Neuronal stem cell (in vitro differentiated cells): ENCODE measurements around the gene C1orf21.

Source experiments
- DNase-seq: peaks from one replicate; pipeline ENCODE4 v3.0.0-alpha.2; 2013; ENCODE audit warnings: low spot score
- H2AFZ ChIP-seq: one replicate; pipeline ENCODE4 v1.6.1; 2013; ENCODE audit warnings: mild to moderate bottlenecking, low read length, inconsistent platforms
- H2AK5ac ChIP-seq: 2 replicates; pipeline ENCODE4 v1.6.1; 2013; ENCODE audit warnings: low read depth, mild to moderate bottlenecking, inconsistent platforms, low read length, moderate library complexity, mixed read lengths
- H2BK120ac ChIP-seq: 2 replicates; pipeline ENCODE4 v1.6.1; 2013; ENCODE audit warnings: low read depth, mild to moderate bottlenecking, inconsistent platforms, low read length, moderate library complexity, mixed read lengths
- H2BK12ac ChIP-seq: one replicate; pipeline ENCODE4 v1.6.1; 2013; ENCODE audit warnings: low read length, inconsistent platforms
- H2BK15ac ChIP-seq: 2 replicates; pipeline ENCODE4 v1.6.1; 2013; ENCODE audit warnings: mild to moderate bottlenecking, low read length, inconsistent platforms, mixed read lengths
- H2BK5ac ChIP-seq: one replicate; pipeline ENCODE4 v1.6.1; 2013; ENCODE audit warnings: inconsistent platforms, mild to moderate bottlenecking, low read length, moderate library complexity
- H3K14ac ChIP-seq: one replicate; pipeline ENCODE4 v1.6.1; 2013; ENCODE audit warnings: low read length, inconsistent platforms
- H3K18ac ChIP-seq: 2 replicates; pipeline ENCODE4 v1.6.1; 2013; ENCODE audit warnings: low read length, inconsistent platforms
- H3K23ac ChIP-seq: 2 replicates; pipeline ENCODE4 v1.6.1; 2013; ENCODE audit warnings: low read depth, mild to moderate bottlenecking, mixed read lengths, low read length, inconsistent platforms; ENCODE audit not compliant: poor library complexity
- H3K27ac ChIP-seq: replicated peaks from 3 replicates; pipeline ENCODE4 v1.5.1; 2013; ENCODE audit warnings: low read length, inconsistent platforms
- H3K27me3 ChIP-seq, 3 experiments: 2 replicates each; pipeline ENCODE4 v1.6.1; 2013; ENCODE audit warnings: low read length in 3 of 3, mild to moderate bottlenecking in 2 of 3, inconsistent platforms in 1 of 3, low read depth in 1 of 3, mixed read lengths in 1 of 3, moderate library complexity in 1 of 3; ENCODE audit not compliant: control insufficient read depth in 3 of 3, insufficient read depth in 3 of 3
- H3K36me3 ChIP-seq, 2 donors: replicated peaks in 1 of 2; 2 replicates each; pipeline ENCODE4 v1.6.1; 2013; ENCODE audit warnings: low read length in 2 of 2; ENCODE audit not compliant: control insufficient read depth in 2 of 2, insufficient read depth in 2 of 2
- H3K4ac ChIP-seq: 2 replicates; pipeline ENCODE4 v1.6.1; 2013; ENCODE audit warnings: inconsistent platforms, mild to moderate bottlenecking, low read length, moderate library complexity
- H3K4me1 ChIP-seq, 2 donors: 1 replicate in 1 of 2; 2 replicates in 1 of 2; pipeline ENCODE4 v1.6.1; 2013; ENCODE audit warnings: low read length in 2 of 2, low read depth in 1 of 2; ENCODE audit not compliant: control insufficient read depth in 2 of 2, insufficient read depth in 1 of 2
- H3K4me2 ChIP-seq: one replicate; pipeline ENCODE4 v1.6.1; 2013; ENCODE audit warnings: mild to moderate bottlenecking, low read length, inconsistent platforms; ENCODE audit not compliant: insufficient read depth, poor library complexity, severe bottlenecking
- H3K4me3 ChIP-seq, 2 donors: 2 replicates each; pipeline ENCODE4 v1.5.1; 2013; ENCODE audit warnings: low read length in 2 of 2, mild to moderate bottlenecking in 2 of 2, inconsistent platforms in 1 of 2, moderate library complexity in 1 of 2
- H3K79me1 ChIP-seq: one replicate; pipeline ENCODE4 v1.6.1; 2013; ENCODE audit warnings: low read depth, mild to moderate bottlenecking, inconsistent platforms, low read length, moderate library complexity
- H3K9ac ChIP-seq: one replicate; pipeline ENCODE4 v1.6.1; 2013; ENCODE audit warnings: mild to moderate bottlenecking, low read depth, low read length, inconsistent platforms; ENCODE audit not compliant: poor library complexity
- H3K9me3 ChIP-seq, 2 donors: replicated peaks in 1 of 2; 2 replicates each; pipeline versions ENCODE3 to v1.6.1; 2013; ENCODE audit warnings: low read length in 2 of 2, mild to moderate bottlenecking in 2 of 2, inconsistent platforms in 1 of 2, low read depth in 1 of 2, mixed read lengths in 1 of 2, moderate library complexity in 1 of 2; ENCODE audit not compliant: control insufficient read depth in 2 of 2, insufficient read depth in 1 of 2
- H4K8ac ChIP-seq: one replicate; pipeline ENCODE4 v1.6.1; 2013; ENCODE audit warnings: low read depth, mild to moderate bottlenecking, inconsistent platforms, low read length, moderate library complexity
- H4K91ac ChIP-seq: one replicate; pipeline ENCODE4 v1.6.1; 2013; ENCODE audit warnings: low read length, low read depth, mild to moderate bottlenecking, inconsistent platforms; ENCODE audit not compliant: poor library complexity
- WGBS, 2 donors: extraction: QIAGEN DNeasy Blood & Tissue Kit; methylation state at CpG; one replicate each; pipeline ENCODE4 v1.1.7; 2013; ENCODE audit warnings: missing lambda C conversion rate in 2 of 2, mixed read lengths in 1 of 2; ENCODE audit not compliant: insufficient read length in 2 of 2, insufficient replicate concordance in 1 of 2; ENCODE audit errors: extremely low coverage in 2 of 2; 5-methylcytosine and 5-hydroxymethylcytosine counted together

C1orf21 gene

DNA sequence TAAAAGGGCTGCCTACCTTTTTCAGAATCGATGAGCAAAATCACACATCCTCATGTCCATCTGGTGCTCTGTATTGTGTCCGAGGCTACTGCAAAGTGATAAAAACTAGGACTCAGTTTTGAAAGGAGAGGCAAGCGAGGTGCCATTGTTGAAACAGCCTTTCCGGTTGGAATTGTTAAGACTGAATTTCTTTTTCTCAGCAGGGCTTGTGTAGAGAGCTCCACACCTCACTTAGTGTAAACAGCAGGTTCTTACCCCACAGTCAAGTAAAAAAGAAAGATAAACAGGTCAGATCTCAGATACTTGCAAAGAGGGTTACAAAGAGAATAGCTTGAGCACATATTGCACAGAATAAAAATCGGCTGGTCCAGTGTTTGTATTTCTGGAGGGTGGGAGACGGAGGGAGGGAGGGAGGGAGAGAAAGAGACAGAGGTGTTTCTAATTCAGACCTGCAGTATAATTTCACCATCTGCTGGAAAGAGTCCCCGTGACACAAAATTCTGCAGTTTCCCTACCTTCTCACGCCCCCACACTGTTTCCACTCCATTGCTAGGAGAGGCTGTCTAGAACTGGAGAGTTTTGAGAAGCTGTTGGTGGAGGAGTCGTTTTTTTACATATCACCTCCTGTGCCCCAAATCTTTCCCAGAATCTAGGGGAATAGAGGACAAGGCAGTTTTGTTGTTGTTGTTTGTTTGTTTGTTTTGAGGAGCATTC, 285.3 kb downstream of the C1orf21 start:
- Histone ChIP-seq H3K14ac (no peak overlapping the region), H3K4me1 (peaks cover 10% of the 10 kb centered on the region in 2 donors), H2BK5ac (no peak overlapping the region), H2BK120ac (no peak overlapping the region), H2AFZ (peak overlapping the region; percentile 50), H2BK12ac (no peak overlapping the region), H3K79me1 (no peaks in the 10 kb centered on the region), H3K27ac (no peak overlapping the region), H3K4ac (no peak overlapping the region), H2AK5ac (no peak overlapping the region), H3K9ac (no peak overlapping the region), H4K91ac (no peak overlapping the region), H3K36me3 (no peaks in the 10 kb centered on the region), H3K23ac (no peak overlapping the region), H3K9me3 (no peaks in the 10 kb centered on the region), H3K18ac (no peak overlapping the region), H4K8ac (no peak overlapping the region), H2BK15ac (no peak overlapping the region), H3K27me3 (peaks cover 0 to 41% (median 0%) of the 10 kb centered on the region in 3 experiments), H3K4me3 (no peak overlapping the region), H3K4me2 (no peak overlapping the region)
- DNase-seq: no peak
- no CpG with 5 or more reads among the region's 9 CpGs for WGBS, 2 donors

DNA sequence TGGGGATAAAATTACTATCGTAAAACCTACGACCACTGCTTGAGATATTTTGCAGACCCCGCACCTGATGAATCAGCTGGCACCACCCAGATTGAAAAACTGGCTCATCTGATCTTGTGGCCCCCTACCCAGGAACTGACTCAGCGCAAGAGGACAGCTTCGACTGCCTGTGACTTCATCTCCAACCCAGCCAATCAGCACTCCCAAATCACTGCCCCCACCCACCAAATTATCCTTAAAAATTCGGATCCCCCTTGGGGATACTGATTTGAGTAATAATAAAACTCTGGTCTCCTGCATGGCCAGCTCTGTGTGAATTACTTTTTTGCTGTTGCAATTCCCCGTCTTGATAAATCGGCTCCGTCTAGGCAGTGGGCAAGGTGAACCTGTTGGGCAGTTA, 286.5 kb downstream of the C1orf21 start:
- H3K4me1 ChIP-seq: peaks cover 9 to 10% of the 10 kb centered on the region in 2 donors
- no peak for DNase-seq
- H2AFZ ChIP-seq: no peak overlapping the region
- no peak overlapping the region for H2BK15ac ChIP-seq
- H3K4ac ChIP-seq: no peak overlapping the region
- no peak overlapping the region for H3K9ac ChIP-seq
- peaks cover 0 to 30% (median 0%) of the 10 kb centered on the region in 3 experiments for H3K27me3 ChIP-seq
- H3K27ac ChIP-seq: no peak overlapping the region
- H2BK120ac ChIP-seq: no peak overlapping the region
- no peaks in the 10 kb centered on the region for H3K9me3 ChIP-seq
- H3K18ac ChIP-seq: no peak overlapping the region
- H2AK5ac ChIP-seq: no peak overlapping the region
- no peak overlapping the region for H3K4me2 ChIP-seq
- H2BK5ac ChIP-seq: no peak overlapping the region
- H3K23ac ChIP-seq: no peak overlapping the region
- no peaks in the 10 kb centered on the region for H3K79me1 ChIP-seq
- H3K4me3 ChIP-seq: no peak overlapping the region
- no peak overlapping the region for H4K91ac ChIP-seq
- no peaks in the 10 kb centered on the region for H3K36me3 ChIP-seq
- no peak overlapping the region for H3K14ac ChIP-seq
- no CpG with 5 or more reads among the region's 9 CpGs for WGBS, 2 donors
- H4K8ac ChIP-seq: no peak overlapping the region
- no peak overlapping the region for H2BK12ac ChIP-seq

DNA sequence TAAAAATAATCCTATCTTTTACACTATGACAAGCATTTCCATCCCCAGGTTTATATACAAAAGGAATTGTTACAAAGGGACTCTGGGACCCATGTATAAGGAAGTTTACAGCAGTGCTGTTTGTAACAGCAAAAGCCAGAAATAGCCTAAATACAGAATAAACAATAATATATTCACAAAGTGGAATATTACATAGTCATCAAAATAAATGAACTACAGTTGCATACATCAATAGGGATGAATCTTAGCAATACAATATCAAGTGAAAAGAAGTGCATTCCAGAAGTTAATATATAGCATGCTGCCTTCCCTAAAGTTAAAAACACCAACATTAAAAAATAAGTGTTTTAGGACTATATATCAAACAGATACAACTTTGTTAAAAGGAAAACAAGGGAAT, 290.5 kb downstream of the C1orf21 start:
- no peak overlapping the region for H2BK12ac ChIP-seq
- H3K36me3 ChIP-seq: no peaks in the 10 kb centered on the region
- no peak overlapping the region for H3K27ac ChIP-seq
- H3K4me3 ChIP-seq: no peak overlapping the region
- no peak overlapping the region for H2BK120ac ChIP-seq
- H3K23ac ChIP-seq: no peak overlapping the region
- H3K79me1 ChIP-seq: no peaks in the 10 kb centered on the region
- no peak overlapping the region for H2BK15ac ChIP-seq
- H3K9me3 ChIP-seq: peaks cover 0 to 7% of the 10 kb centered on the region in 2 donors
- no peak overlapping the region for H4K91ac ChIP-seq
- no peak overlapping the region for H3K4me2 ChIP-seq
- no peak overlapping the region for H2AK5ac ChIP-seq
- peaks cover under 1% of the 10 kb centered on the region in 2 donors for H3K4me1 ChIP-seq
- H4K8ac ChIP-seq: no peak overlapping the region
- no peak overlapping the region for H3K14ac ChIP-seq
- no peak overlapping the region for H3K18ac ChIP-seq
- H3K9ac ChIP-seq: no peak overlapping the region
- H3K4ac ChIP-seq: no peak overlapping the region
- no peak overlapping the region for H2AFZ ChIP-seq
- DNase-seq: no peak
- no peak overlapping the region for H2BK5ac ChIP-seq
- H3K27me3 ChIP-seq: peaks cover 0 to under 1% (median 0%) of the 10 kb centered on the region in 3 experiments
